Esophagus (tissue), 2 donors: ENCODE results near the gene DENR. TPM values are rescaled to one million over a fixed set of nuclear protein-coding genes. Genes with fewer than 3 reads are reported as not detected.

Experiments
- H3K27ac ChIP-seq, 2 donors: one replicate each; pipeline ENCODE4 v1.5.1; 2013; ENCODE audit warnings: low read depth in 2 of 2, mild to moderate bottlenecking in 2 of 2, inconsistent platforms in 1 of 2, low read length in 1 of 2, moderate library complexity in 1 of 2
- H3K27me3 ChIP-seq, 2 donors: one replicate each; pipeline ENCODE4 v1.6.1; 2013; ENCODE audit warnings: low read length in 2 of 2, control low read depth in 1 of 2, mild to moderate bottlenecking in 1 of 2; ENCODE audit not compliant: insufficient read depth in 2 of 2, control insufficient read depth in 1 of 2
- H3K36me3 ChIP-seq, 2 donors: one replicate each; pipeline ENCODE4 v1.6.1; 2013; ENCODE audit warnings: low read length in 1 of 2; ENCODE audit not compliant: control insufficient read depth in 2 of 2, insufficient read depth in 2 of 2
- H3K4me1 ChIP-seq, 2 donors: one replicate each; pipeline ENCODE4 v1.6.1; 2013; ENCODE audit warnings: low read length in 1 of 2; ENCODE audit not compliant: control insufficient read depth in 2 of 2, insufficient read depth in 2 of 2
- H3K4me3 ChIP-seq, 2 donors: one replicate each; pipeline ENCODE4 v1.5.1; 2013; ENCODE audit warnings: low read length in 2 of 2, mild to moderate bottlenecking in 2 of 2, low read depth in 1 of 2, moderate library complexity in 1 of 2
- H3K9me3 ChIP-seq, 2 donors: one replicate each; pipeline ENCODE4 v1.6.1; 2013; ENCODE audit warnings: mild to moderate bottlenecking in 2 of 2, low read depth in 1 of 2, low read length in 1 of 2, moderate library complexity in 1 of 2; ENCODE audit not compliant: control insufficient read depth in 2 of 2, insufficient read depth in 1 of 2
- WGBS, 2 donors: extraction: QIAGEN DNeasy Blood & Tissue Kit; methylation state at CpG; one replicate each; pipeline ENCODE4 v1.1.7; 2013; 5-methylcytosine and 5-hydroxymethylcytosine counted together
- polyA plus RNA-seq, 2 donors: library from polyadenylated mRNA; stranded (reverse); fragments of 200-250 nt; gene quantifications; one replicate each; pipeline ENCODE4 v1.2.3, GENCODE V29; 2013
- donor health status: healthy with polysubstance abuse.
- donor health status: Bipolar disorder and iron deficiency.

DENR gene
- polyA plus RNA-seq, 2 donors: 24.2 to 27.6 TPM

DNA sequence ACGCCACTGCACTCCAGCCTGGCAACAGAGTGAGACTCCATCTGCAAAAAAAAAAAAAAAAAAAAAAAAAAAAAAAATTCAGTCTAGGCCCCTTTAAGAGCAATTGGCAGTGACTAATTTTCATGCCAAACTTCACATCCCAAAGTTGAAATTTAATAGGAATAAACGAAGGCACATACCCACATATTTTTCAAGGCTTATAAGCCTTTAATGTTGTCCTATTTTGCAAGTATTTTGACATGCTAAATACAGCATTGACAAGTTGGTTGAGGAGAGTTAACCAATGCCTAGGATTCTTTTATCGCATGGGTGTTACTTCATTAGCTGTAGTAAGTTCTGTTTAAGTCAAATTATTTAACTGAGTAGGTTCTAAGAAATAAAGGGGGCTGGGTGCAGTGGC lies 59.2 kb downstream of the DENR start:
- no peaks in the 10 kb centered on the region for H3K27me3 ChIP-seq
- no peak overlapping the region for H3K4me3 ChIP-seq
- 50 to 64% methylated on average over 3 of the region's 3 CpGs for WGBS, 2 donors
- H3K4me1 ChIP-seq: no peaks in the 10 kb centered on the region
- no peak overlapping the region for H3K27ac ChIP-seq
- H3K36me3 ChIP-seq: no peaks in the 10 kb centered on the region
- no peaks in the 10 kb centered on the region for H3K9me3 ChIP-seq

DNA sequence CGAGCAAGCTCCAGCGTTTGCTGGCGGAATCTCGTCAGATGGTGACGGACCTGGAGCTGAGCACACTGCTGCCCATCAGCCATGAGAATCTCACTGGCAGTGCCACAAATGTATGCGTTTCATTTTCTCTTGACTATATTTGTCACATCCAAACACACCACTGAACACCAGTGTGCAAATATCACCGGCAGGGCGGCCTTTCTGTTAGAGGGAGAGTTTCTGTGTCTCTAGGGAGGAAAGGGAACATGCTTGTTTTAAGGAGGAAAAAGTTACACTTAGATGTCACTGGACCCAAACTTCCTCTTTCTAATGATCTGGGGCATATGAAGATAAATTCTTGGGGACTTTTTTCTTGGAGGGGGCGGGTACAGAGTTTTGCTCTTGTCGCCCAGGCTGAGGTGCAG lies 60.7 kb downstream of the DENR start:
- 75 to 77% methylated on average over 10 of the region's 10 CpGs for WGBS, 2 donors
- Histone ChIP-seq H3K27ac (no peak overlapping the region), H3K4me1 (no peaks in the 10 kb centered on the region), H3K4me3 (no peak overlapping the region), H3K36me3 (no peaks in the 10 kb centered on the region), H3K9me3 (no peaks in the 10 kb centered on the region), H3K27me3 (no peaks in the 10 kb centered on the region)

DNA sequence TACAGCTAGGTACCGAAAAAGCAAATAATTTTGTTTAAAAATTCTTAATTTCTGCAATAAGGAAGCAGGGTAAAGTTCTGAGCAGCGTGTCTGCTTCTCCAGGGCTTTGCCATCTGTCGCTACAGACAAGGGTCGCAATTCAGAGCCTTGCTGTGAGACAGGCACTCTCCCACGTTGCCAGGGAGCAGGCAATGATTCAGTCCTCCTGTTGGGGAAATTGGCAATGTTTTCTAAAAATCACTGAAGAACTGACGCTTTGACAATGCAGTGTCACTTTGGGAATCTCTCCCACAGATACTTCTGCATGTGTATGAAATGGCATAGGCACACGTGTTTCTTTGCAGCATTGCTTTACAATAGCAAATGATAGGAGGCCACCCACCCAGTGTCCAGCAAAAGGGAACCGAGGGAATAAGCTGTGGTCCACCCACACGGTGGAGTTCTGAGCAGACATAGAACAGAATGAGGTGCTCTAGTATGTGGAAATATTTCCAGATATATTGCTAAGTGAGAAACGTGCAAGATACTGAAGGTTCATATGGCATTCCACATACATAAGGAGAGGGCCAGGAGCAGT lies 66.7 kb downstream of the DENR start:
- WGBS, 2 donors: 67 to 69% methylated on average over 10 of the region's 10 CpGs
- H3K4me1 ChIP-seq: no peaks in the 10 kb centered on the region
- H3K4me3 ChIP-seq: no peak overlapping the region
- no peaks in the 10 kb centered on the region for H3K27me3 ChIP-seq
- no peak overlapping the region for H3K27ac ChIP-seq
- H3K9me3 ChIP-seq: no peaks in the 10 kb centered on the region
- no peaks in the 10 kb centered on the region for H3K36me3 ChIP-seq

- 81 to 82% methylated on average over 8 of the region's 8 CpGs for WGBS, 2 donors
- no peaks in the 10 kb centered on the region for H3K9me3 ChIP-seq
- H3K36me3 ChIP-seq: no peaks in the 10 kb centered on the region
These were observed 67.5 kb downstream of the DENR start for GRCh38 chr12:122820138-122820537.

More at GRCh38 chr12:122820138-122820537, 67.5 kb downstream of the DENR start:
- Histone ChIP-seq H3K27ac (no peak overlapping the region), H3K4me3 (no peak overlapping the region), H3K27me3 (no peaks in the 10 kb centered on the region), H3K4me1 (no peaks in the 10 kb centered on the region)

Other genes starting within 250 kb of the DENR start
- 10 to 100 TPM; 44.0 to 49.8 TPM for gene RSRC2, start 225.9 kb upstream of the DENR start, polyA plus RNA-seq
- 10 to 100 TPM in 1 of 2 donors, 1 to 10 TPM in 1; 9.6 to 22.9 TPM for gene KNTC1, start 225.6 kb upstream of the DENR start, polyA plus RNA-seq
- 10 to 100 TPM; 35.6 to 53.2 TPM for gene HCAR2, start 49.5 kb upstream of the DENR start, polyA plus RNA-seq
- 10 to 100 TPM in 1 of 2 donors, 1 to 10 TPM in 1; 7.5 to 10.2 TPM for gene HCAR3, start 36.0 kb upstream of the DENR start, polyA plus RNA-seq
- gene HCAR1, start 22.0 kb upstream of the DENR start, polyA plus RNA-seq: under 1 TPM; 0.15 to 0.18 TPM
- under 1 TPM; 0.02 to 0.04 TPM for gene CCDC62, start 21.7 kb downstream of the DENR start, polyA plus RNA-seq
- 10 to 100 TPM; 23.1 to 32.7 TPM for gene HIP1R, start 82.6 kb downstream of the DENR start, polyA plus RNA-seq
- gene VPS37B, start 143.3 kb downstream of the DENR start, polyA plus RNA-seq: 10 to 100 TPM; 50.2 to 81.4 TPM
- 1 to 10 TPM; 1.5 to 4.4 TPM for gene ABCB9, start 213.6 kb downstream of the DENR start, polyA plus RNA-seq
- 10 to 100 TPM; 10.8 to 11.5 TPM for gene OGFOD2, start 222.4 kb downstream of the DENR start, polyA plus RNA-seq
- gene ARL6IP4, start 227.9 kb downstream of the DENR start, polyA plus RNA-seq: 100 to 1,000 TPM; 161 to 184 TPM